Measurements from ENCODE around the gene MPDU1.

The MPDU1 gene

DNA sequence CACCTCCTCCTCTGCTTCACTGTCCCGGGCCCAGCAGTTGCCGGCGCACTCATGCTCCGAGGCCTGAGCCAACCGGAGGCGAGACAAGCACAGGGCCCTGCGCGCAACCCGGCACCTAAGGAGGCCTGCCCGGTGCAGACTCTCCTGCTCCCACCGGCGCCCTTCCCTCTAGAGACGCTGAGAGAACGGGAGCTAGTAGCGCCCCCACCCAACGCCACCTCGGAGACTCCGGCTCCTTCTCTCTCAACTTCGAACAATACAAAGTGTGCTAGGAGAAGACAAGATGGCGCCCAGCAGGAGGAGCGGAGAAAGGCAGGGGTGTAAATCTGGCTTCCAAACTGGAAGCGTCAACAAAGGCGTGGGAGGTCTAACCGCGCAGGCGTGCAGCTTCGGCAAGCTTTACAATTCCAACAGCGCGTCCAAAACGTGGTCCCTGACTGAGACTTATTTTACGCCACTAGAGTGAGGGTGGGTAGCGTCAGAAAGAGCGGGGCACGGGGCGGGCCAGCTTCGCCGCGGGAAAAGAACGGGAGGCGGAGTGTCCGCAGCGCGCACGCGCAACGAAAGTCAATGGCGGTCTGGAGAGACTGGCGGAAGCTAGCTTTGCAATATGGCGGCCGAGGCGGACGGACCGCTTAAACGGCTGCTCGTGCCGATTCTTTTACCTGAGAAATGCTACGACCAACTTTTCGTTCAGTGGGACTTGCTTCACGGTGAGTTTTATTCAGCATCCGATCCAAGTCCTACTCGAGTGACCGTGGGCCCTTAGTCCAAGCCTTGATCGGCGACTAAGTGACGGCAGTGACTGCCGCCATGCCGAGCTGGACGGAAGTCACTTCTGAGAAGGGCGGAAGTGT lies at the start of gene MPDU1:
TSS of gene MPDU1 (plus strand) at position 600 of the 857 bp plus-strand sequence. CDS start at position 611, 11 bp downstream.
- peak; percentile 98 for DNase-seq

DNA sequence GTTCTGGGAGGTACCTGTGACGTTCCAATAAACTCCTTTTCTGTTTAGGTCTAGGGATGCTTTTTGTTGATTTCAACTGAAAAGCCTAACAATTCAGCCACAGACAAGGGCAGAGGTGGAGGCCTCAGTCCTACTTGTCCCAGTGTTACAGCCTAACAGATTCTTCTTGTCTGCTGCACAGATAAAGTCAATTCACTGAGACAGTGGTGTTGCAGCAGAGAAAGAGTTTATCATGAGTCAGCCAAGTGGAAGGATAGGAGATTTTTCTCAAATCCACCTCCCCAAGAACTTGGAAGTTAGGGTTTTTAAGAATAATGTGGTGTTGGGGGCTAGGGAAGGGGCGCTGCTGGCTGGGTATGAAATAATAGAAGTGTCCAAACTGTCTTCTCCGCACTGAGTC lies 45.6 kb upstream of the MPDU1 start:
- no peak for DNase-seq

DNA sequence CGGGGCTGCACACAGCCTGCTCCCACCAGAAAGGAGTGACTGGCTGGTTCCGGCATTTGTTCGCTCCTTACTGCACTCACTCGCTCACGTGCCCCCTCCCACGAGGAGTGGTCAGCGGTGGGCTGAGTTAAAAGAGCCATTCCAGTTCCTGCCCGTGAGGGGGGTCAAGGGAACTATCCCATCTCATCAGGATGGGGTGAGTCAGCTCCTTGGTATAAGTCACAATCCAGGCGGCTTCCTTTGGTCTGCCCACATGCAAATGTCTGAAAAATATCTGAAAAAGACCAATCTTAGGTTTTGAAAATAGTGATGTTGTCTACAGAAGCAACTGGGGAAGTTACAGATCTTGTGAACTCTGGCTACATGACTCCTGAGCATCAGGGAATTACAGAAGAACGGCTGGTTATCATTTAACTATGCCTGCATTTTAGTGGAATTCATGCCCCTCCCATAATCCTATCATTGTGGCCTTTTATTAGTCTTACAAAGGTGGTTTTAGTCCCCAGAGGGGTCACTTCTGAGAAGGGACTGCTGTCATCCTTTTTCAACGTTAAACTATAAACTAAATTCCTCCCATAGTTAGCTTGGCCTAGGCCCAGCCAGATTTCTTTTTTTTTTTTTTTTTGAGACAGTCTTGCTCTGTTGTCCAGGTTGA lies 44.6 kb upstream of the MPDU1 start:
- DNase-seq = no peak

DNA sequence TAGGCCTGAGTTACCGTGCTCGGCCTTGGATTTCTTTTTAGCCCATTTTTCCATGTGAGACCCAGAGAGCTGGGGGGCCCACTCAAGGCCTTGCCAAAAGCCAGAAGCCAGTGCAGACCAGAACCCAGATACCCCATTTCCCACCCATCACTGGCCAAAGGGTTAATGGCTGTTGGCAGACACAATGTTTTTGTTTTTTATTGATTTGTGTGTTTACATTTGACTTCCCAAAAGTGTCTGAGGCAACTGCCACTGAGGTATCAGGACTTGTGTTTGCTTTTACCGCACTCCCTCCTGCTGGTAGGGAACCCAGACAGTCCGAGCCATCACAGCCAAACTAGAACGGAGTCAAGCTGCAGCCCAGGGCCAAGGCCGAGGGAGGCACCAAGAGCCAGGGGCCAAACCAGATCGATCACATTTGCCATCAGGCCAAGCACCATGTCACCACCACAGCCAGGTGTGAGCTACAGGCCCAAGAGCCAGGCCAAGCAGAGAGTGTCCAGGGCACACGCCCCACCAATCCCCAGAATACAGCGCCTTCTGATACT lies 42.5 kb upstream of the MPDU1 start:
- no peak for DNase-seq

DNA sequence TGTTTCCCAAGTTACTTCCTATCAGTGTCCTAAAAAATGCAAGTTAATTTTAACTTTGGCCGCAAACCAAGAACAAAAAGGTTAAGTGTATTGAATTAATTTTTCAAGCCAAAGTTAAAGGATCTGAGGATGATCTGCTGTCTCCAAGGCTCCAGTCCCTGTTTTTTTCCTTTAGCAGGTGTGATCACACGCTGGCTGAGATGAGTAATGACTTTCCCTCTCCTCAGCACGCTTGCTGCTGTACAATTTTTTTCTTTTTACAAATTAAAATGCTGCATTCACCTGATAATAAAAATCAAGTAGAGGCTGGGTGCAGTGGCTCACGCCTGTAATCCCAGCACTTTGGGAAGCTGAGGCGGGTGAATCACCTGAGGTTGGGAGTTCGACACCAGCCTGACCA lies 38.7 kb upstream of the MPDU1 start:
- no peak for DNase-seq

DNA sequence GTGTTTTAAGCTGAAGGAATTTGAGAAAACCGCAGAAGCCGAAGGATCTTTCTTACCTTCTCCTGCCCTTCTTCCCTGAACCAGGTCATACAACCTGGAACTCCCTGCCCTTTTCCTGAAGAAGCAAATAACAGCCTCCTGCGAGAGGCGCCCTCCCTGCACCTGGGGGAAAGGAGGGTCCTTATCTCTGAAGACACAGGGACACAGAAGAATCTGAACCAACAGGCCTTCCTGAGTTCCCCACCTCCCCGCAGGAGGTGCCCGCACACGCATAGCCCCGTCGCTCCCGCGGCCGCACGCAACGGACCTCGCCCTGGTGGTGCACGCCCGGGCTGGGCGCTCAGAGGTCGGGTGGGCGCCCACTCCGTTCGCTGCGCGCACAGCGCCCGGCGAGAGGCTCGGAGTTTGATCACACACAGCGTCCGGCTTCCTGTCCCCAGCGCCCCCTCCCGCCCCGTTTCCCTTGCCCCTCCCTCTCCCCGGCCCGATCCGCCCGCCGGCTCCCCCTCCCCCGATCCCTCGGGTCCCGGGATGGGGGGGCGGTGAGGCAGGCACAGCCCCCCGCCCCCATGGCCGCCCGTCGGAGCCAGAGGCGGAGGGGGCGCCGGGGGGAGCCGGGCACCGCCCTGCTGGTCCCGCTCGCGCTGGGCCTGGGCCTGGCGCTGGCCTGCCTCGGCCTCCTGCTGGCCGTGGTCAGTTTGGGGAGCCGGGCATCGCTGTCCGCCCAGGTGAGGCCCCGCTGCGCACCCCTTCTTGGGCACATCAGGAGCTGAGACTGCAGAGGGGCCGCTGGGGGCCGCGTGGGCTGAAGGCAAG lies 34.9 kb upstream of the MPDU1 start, which contains the start of gene TNFSF12:
TSS of gene TNFSF12 (plus strand) at position 474 of the 816 bp plus-strand sequence. CDS start at position 570, 96 bp downstream.
- DNase-seq = no peak

DNA sequence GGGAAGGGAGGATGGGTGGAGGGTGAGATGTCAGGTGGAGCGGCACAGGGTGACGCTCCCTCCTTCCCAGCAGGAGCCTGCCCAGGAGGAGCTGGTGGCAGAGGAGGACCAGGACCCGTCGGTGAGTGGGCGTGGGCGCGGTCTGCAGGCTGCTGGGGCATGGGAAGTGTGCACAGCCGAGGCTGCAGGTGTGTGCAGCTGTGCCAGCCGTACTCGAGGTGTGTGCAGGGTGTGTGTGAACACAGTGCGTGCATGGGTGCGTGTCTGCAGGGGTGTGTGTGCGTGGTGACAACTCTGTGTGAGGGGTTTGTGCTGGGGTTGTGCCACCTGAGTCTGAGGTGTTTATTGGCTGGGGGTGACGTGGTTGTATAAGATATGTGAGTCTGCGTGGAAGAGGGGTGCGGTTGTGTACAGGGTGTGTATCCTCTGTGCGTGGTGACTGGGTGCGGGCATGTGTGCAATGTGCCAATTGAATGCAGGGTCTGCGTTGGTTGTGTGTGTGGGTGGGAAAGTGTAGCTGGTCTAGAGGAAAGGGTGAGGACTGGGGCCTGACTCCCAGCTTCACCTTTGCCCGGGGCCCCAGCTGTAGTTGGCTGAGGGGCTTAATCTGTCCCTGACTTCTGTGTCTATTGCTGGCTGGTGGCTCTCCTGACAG lies 34.1 kb upstream of the MPDU1 start:
- no peak for DNase-seq

DNA sequence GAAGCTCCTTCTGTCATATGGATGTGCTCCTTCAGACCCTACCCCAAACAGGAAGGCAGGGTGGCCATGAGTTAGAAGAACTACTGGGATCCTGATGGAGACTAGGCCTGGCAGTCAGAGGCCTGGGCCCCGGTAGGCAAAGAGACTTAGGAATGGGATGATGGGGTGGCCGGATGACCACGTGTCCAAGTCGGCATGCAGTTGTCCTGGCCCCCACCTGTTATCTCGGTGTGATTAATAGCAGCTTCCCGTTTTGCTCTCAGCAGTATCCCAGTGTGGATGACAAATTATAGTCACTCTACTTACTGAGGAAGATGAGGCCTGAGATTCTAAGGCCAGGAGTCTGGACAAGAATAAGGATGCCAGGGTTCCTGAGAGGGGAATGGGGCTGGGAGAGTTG lies 33.3 kb upstream of the MPDU1 start:
- DNase-seq = no peak

DNA sequence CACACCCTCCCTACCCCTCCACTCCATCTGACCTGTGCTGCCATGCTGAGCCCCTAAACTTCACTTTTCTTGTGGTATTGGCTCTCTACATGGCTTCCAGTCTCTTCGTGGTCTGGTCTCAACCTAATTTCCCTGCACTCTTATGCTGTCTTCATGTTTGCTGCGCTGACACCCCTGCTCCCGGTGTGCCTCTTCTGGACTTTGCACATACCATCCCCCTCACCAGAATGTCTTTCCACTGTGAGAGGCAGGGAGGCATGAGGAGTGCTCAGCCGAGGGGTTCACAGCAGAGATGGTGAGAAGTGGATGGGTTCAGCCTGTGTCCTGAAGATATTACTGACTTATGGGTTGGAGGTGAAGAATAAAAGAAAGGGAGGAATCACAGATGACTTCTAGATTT lies 32.3 kb upstream of the MPDU1 start:
- no peak for DNase-seq

DNA sequence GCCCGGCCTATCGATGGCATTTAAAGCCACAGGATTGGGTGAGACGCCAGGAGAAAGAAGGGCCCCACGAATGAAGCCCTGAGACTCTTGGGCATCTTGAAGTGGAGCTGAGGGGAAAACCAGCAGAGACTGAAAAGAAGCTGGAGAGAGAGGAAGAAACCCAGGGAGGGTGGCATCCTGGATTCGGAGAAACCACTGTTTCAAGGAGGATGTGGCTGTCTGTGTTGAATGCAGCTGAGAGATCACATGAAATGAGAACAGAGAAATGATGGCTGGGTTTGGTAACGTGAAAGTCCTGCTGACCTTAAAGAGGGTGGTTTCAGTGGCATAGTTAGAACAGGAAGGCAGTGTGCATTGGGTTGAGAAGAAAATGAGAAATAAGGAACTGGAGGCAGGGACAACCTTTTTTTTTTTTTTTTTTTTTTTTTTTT lies 31.0 kb upstream of the MPDU1 start:
- DNase-seq = no peak

- DNase-seq = no peak
These were observed 30.3 kb upstream of the MPDU1 start for GRCh38 chr17:7553356-7553755.

GRCh38 chr17:7555320-7555948 lies 28.2 kb upstream of the MPDU1 start:
- DNase-seq = no peak

GRCh38 chr17:7556627-7557026 lies 27.0 kb upstream of the MPDU1 start:
- no peak for DNase-seq

- no peak for DNase-seq
These were observed 26.4 kb upstream of the MPDU1 start for GRCh38 chr17:7557147-7557764.

DNA sequence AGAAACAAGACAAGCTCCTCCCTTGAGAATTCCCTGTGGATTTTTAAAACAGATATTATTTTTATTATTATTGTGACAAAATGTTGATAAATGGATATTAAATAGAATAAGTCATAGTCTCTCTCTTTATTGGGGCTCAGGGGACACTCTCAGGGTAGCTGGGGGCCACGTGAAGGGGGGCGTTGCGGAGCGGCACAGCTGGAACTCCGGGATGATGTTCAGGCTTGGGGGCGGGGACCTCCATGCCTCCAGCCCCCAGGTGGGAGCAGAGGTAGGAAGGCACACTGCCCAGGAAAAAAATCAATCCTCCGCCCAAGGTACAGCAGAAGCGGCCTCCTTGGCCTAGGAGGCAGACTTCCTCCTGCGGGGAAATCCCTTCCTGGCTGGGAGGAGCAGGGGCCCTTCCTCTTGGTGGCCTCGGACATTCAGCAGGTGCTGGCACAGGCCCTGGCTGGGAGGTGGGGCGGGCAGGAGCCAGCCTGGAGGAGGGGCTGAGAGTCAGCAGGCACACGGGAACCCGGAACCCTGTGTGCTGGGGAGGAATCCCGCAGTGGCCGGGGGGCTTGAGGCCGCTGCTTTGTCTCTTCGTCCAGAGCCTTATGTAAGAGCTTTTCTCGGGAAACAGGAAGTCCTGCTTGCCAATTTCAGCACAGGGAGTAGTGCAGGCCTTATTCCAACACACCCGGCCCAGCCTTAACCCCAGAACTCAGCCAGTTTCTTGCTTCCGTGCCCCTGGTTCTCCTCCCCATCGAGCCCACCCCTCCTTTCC lies 25.7 kb upstream of the MPDU1 start:
- DNase-seq = peak; percentile 64

DNA sequence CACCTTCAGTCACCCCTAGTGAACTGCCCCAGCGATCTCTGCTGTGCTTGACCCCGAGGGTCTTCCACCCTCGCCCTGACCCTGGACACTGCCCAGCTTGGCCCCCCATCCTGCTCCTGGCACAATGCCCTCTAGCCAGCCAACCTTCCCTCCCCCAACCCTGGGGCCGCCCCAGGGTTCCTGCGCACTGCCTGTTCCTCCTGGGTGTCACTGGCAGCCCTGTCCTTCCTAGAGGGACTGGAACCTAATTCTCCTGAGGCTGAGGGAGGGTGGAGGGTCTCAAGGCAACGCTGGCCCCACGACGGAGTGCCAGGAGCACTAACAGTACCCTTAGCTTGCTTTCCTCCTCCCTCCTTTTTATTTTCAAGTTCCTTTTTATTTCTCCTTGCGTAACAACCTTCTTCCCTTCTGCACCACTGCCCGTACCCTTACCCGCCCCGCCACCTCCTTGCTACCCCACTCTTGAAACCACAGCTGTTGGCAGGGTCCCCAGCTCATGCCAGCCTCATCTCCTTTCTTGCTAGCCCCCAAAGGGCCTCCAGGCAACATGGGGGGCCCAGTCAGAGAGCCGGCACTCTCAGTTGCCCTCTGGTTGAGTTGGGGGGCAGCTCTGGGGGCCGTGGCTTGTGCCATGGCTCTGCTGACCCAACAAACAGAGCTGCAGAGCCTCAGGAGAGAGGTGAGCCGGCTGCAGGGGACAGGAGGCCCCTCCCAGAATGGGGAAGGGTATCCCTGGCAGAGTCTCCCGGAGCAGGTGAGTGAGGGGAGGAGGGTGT lies 24.9 kb upstream of the MPDU1 start, which contains the start of gene TNFSF13:
TSS of gene TNFSF13 (plus strand) at position 207 of the 776 bp plus-strand sequence. CDS start at position 497, 290 bp downstream.
- peak; percentile 43 for DNase-seq

DNA sequence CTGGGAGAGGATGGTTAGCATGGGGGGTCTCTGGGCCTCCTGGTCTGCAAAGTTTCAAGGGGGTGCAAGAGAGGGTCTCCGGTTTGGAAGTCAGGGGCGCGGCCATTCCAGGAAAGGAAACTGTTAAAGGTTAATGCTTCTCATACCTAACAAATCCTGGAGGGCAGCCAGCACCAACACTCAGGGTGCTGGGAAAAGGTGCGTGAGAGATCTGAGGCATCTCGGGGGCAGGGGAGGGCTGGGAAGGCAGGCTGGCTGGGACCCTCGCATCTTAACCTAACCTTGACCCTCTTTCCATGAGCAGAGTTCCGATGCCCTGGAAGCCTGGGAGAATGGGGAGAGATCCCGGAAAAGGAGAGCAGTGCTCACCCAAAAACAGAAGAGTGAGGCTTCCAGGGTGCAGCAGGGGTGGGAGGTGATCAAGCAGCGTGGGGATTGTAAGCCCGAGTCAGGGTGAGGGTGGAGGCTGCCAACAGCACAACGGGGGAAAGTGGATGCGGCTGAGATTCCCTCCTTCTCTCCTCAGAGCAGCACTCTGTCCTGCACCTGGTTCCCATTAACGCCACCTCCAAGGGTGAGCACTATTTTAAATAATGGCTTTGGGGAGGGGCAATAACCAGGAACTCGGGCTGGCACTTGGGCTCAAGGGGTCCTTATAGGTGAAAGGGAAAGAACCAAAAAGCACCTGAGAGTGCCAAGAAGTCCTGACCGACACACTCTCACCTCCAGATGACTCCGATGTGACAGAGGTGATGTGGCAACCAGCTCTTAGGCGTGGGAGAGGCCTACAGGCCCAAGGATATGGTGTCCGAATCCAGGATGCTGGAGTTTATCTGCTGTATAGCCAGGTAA lies 24.1 kb upstream of the MPDU1 start:
- peak; percentile 68 for DNase-seq

- peak; percentile 41 for DNase-seq
These were observed 23.3 kb upstream of the MPDU1 start for GRCh38 chr17:7560172-7561027.
